CD4-positive, alpha-beta T cell treated with Interleukin-10 for 1 hour (primary cell): ENCODE data around the gene MIER3.

Source experiments
- DNase-seq: peaks from one replicate; pipeline ENCODE4 v3.0.0-alpha.2; 2020

Gene MIER3

GRCh38 chr5:56893251-56893951 lies 58.5 kb downstream of the MIER3 start:
- no peak for DNase-seq

- DNase-seq: no peak
These were observed 70.4 kb downstream of the MIER3 start for GRCh38 chr5:56881571-56881970.

DNA sequence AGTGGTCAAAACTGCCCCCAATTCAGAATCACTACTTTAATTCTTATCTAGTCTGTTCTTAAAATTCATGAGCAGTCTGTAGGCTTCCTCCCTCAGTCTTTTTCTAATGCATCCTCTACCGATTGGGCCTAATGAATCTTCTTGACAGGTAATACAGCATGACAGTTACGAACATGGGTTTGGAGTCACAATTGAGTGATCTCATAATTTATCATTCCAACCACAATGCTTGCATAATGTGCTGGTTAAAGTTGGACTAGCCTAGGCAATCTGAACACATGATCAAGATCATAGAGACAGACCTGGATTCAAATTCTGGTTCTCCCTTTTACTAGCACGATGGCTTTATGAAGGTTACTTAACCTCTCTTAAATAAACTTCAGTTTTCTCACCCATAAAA lies 75.6 kb downstream of the MIER3 start:
- no peak for DNase-seq

DNA sequence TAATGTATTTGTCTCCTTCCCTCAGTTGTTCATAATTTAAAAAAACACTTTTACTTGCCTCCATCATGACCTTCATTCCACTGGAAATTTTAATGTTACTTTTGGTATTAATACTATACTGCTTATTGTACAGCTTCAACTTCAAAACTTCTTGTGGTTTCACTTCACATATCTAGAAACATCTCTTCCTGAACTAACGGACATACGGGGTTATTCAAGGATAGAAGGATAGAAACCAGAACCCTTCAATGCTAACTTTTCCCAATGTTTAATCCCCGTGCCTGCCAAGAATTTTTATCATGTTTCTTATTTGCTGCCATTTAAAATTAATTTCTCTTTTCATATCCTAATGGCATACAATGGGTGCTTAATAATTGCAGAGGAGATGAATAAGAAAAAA lies 78.9 kb downstream of the MIER3 start:
- DNase-seq: no peak

GRCh38 chr5:56871777-56872176 lies 80.1 kb downstream of the MIER3 start:
- DNase-seq: no peak
